ENCODE measurements around the gene PLA2G5. TPM values are rescaled to one million over a fixed set of nuclear protein-coding genes. Genes with fewer than 3 reads are reported as not detected.

PLA2G5 gene
- polyA plus RNA-seq, 1 donor (not counting 4 experiments of a cell fraction or from before 2014, with no cell fraction given), result 0.16 TPM

DNA sequence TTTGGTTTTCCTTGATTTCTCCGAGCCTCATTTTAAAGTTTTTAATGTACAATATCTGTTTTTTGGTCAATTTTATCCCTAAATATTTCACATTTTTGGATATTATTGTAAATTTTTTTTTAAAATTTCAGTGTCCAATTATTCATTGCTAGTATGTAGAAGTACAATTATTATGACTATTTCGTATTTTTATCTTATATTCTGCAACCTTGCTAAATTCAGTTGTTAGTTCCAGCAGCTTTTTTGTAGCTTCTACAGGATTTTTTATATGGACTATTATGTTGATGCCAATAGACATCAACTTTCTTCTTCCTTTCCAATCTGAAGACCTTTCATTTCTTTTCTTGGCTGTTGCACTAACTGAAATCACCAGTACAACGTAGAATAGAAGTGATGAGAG, 65.0 kb downstream of the PLA2G5 start:
- TF ChIP-seq EZH2 (IDR thresholded peaks at IDR 0.05; ENCODE audit: low read length), result no peak
- TF ChIP-seq, protein P1, sequence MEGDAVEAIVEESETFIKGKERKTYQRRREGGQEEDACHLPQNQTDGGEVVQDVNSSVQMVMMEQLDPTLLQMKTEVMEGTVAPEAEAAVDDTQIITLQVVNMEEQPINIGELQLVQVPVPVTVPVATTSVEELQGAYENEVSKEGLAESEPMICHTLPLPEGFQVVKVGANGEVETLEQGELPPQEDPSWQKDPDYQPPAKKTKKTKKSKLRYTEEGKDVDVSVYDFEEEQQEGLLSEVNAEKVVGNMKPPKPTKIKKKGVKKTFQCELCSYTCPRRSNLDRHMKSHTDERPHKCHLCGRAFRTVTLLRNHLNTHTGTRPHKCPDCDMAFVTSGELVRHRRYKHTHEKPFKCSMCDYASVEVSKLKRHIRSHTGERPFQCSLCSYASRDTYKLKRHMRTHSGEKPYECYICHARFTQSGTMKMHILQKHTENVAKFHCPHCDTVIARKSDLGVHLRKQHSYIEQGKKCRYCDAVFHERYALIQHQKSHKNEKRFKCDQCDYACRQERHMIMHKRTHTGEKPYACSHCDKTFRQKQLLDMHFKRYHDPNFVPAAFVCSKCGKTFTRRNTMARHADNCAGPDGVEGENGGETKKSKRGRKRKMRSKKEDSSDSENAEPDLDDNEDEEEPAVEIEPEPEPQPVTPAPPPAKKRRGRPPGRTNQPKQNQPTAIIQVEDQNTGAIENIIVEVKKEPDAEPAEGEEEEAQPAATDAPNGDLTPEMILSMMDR (optimal IDR thresholded peaks at IDR 0.05 in 1 of 3, IDR thresholded peaks at IDR 0.05 in 1 of 3, conservative IDR thresholded peaks at IDR 0.05 in 1 of 3; ENCODE audit: extremely low read depth in 1 of 3, insufficient read depth in 2 of 3, low read length in 3 of 3), result no peak
- H3K27me3 ChIP-seq (ENCODE audit: control insufficient read depth, extremely low read depth, insufficient read depth, low read length), result no peaks in the 10 kb centered on the region
- no peak overlapping the region for H3K9ac ChIP-seq (ENCODE audit: control insufficient read depth, extremely low read depth, insufficient read depth, low read length)
- no peak overlapping the region for H2AFZ ChIP-seq (ENCODE audit: control insufficient read depth, low read length)
- peaks cover 7% of the 10 kb centered on the region for H3K4me1 ChIP-seq (ENCODE audit: control insufficient read depth, extremely low read depth, insufficient read depth, low read length)
- H4K20me1 ChIP-seq (ENCODE audit: control insufficient read depth, extremely low read depth, insufficient read depth, low read length), result no peaks in the 10 kb centered on the region
- dilution Hi-C loops (cut with MboI; ENCODE audit: extremely low pct_ligation_motif_present, low sequenced_read_pairs), result no loop called here
- no peak overlapping the region for H3K27ac ChIP-seq (ENCODE audit: control insufficient read depth, insufficient read depth, low read length)
- FAIRE-seq, result no peak
- H3K4me2 ChIP-seq (ENCODE audit: control insufficient read depth, extremely low read depth, insufficient read depth, low read depth, low read length), result no peak overlapping the region
- H3K9me3 ChIP-seq (ENCODE audit: control insufficient read depth, low read depth, low read length), result no peaks in the 10 kb centered on the region
- H3K9me1 ChIP-seq (ENCODE audit: control insufficient read depth, extremely low read depth, insufficient read depth, low read length), result no peaks in the 10 kb centered on the region
- no peak for DNase-seq (ENCODE audit: low read depth, low spot score)
- no peaks in the 10 kb centered on the region for H3K79me2 ChIP-seq (ENCODE audit: control insufficient read depth, insufficient read depth, low read length)
- H3K4me3 ChIP-seq (ENCODE audit: control insufficient read depth in 2 of 3, extremely low read depth in 1 of 3, insufficient read depth in 2 of 3, low read depth in 1 of 3, low read length in 3 of 3), result no peak overlapping the region
- no peaks in the 10 kb centered on the region for H3K36me3 ChIP-seq (ENCODE audit: control insufficient read depth in 2 of 2, extremely low read depth in 1 of 2, insufficient read depth in 2 of 2, low read length in 2 of 2)

DNA sequence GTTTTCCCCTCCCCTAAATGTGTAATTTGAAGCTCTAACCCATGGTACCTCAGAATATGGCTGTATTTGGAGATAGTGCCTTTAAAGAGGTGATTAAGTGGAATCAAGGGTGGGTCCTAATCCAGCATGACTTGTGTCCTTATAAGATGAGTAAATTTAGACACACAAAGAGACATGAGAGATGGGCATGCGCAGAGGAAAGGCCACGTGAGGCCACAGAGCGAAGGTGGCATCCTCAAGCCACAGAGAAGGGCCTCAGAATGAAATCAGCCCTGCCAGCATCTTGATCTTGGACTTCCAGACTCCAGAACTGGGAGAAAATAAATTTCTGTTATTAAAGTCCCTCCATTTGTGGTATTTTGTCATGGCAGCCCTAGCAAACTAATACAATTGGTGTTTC, 66.3 kb downstream of the PLA2G5 start:
- FAIRE-seq (no peak), DNase-seq (ENCODE audit: low read depth, low spot score) (no peak)
- no peaks in the 10 kb centered on the region for H3K9me1 ChIP-seq (ENCODE audit: control insufficient read depth, extremely low read depth, insufficient read depth, low read length)
- H3K4me3 ChIP-seq (ENCODE audit: control insufficient read depth in 2 of 3, extremely low read depth in 1 of 3, insufficient read depth in 2 of 3, low read depth in 1 of 3, low read length in 3 of 3), result no peak overlapping the region
- no peak overlapping the region for H3K4me2 ChIP-seq (ENCODE audit: control insufficient read depth, extremely low read depth, insufficient read depth, low read depth, low read length)
- H3K36me3 ChIP-seq (ENCODE audit: control insufficient read depth in 2 of 2, extremely low read depth in 1 of 2, insufficient read depth in 2 of 2, low read length in 2 of 2), result no peaks in the 10 kb centered on the region
- H3K9ac ChIP-seq (ENCODE audit: control insufficient read depth, extremely low read depth, insufficient read depth, low read length), result no peak overlapping the region
- no peaks in the 10 kb centered on the region for H3K27me3 ChIP-seq (ENCODE audit: control insufficient read depth, extremely low read depth, insufficient read depth, low read length)
- no peaks in the 10 kb centered on the region for H3K79me2 ChIP-seq (ENCODE audit: control insufficient read depth, insufficient read depth, low read length)
- TF ChIP-seq, protein P1 (optimal IDR thresholded peaks at IDR 0.05 in 1 of 3, IDR thresholded peaks at IDR 0.05 in 1 of 3, conservative IDR thresholded peaks at IDR 0.05 in 1 of 3; ENCODE audit: extremely low read depth in 1 of 3, insufficient read depth in 2 of 3, low read length in 3 of 3), result no peak
- no peak for TF ChIP-seq EZH2 (IDR thresholded peaks at IDR 0.05; ENCODE audit: low read length)
- no peaks in the 10 kb centered on the region for H3K9me3 ChIP-seq (ENCODE audit: control insufficient read depth, low read depth, low read length)
- no peak overlapping the region for H3K27ac ChIP-seq (ENCODE audit: control insufficient read depth, insufficient read depth, low read length)
- H2AFZ ChIP-seq (ENCODE audit: control insufficient read depth, low read length), result no peak overlapping the region
- H4K20me1 ChIP-seq (ENCODE audit: control insufficient read depth, extremely low read depth, insufficient read depth, low read length), result no peaks in the 10 kb centered on the region
- H3K4me1 ChIP-seq (ENCODE audit: control insufficient read depth, extremely low read depth, insufficient read depth, low read length), result peaks cover 7% of the 10 kb centered on the region
- dilution Hi-C loops (cut with MboI; ENCODE audit: extremely low pct_ligation_motif_present, low sequenced_read_pairs), result no loop called here

All from keratinocyte (primary cell).